ENCODE results near the gene RILPL1. TPM values are rescaled to one million over a fixed set of nuclear protein-coding genes. Genes with fewer than 3 reads are reported as not detected.
"Not testable (repeated sequence)": the region's sequence is repeated elsewhere in the genome, so short reads cannot be mapped to it uniquely, and the experiment has no call there.

The RILPL1 gene
- total RNA-seq, 4 donors from 2014 or later, result 10.8 to 46.1 (median 24.3) TPM

GRCh38 chr12:123573870-123574269 lies 40.4 kb upstream of the RILPL1 start:
- Histone ChIP-seq H3K4me1 (no peaks in the 10 kb centered on the region), H3K27me3 (no peaks in the 10 kb centered on the region), H3K27ac (no peak overlapping the region), H3K4me3 (no peak overlapping the region), H3K36me3 (no peaks in the 10 kb centered on the region), H3K9me3 (no peaks in the 10 kb centered on the region)
- TF ChIP-seq CTCF (IDR thresholded peaks at IDR 0.05) (no peak), POLR2A (IDR thresholded peaks at IDR 0.05) (no peak), EP300 (IDR thresholded peaks at IDR 0.05) (no peak), POLR2AphosphoS5 (IDR thresholded peaks at IDR 0.05) (no peak)
- no peak for ATAC-seq
- 21 to 29% methylated on average over 3 to 4 of the region's 4 CpGs for WGBS, 2 donors (ENCODE audit: low coverage in 1 of 2)

- no peak for ATAC-seq
- WGBS, 2 donors (ENCODE audit: low coverage in 1 of 2), result 30 to 72% methylated on average over 2 of the region's 2 CpGs
- no peaks in the 10 kb centered on the region for H3K27me3 ChIP-seq
- H3K9me3 ChIP-seq, result no peaks in the 10 kb centered on the region
- no peak overlapping the region for H3K27ac ChIP-seq
- no peaks in the 10 kb centered on the region for H3K4me1 ChIP-seq
- TF ChIP-seq CTCF (IDR thresholded peaks at IDR 0.05) (no peak), POLR2A (IDR thresholded peaks at IDR 0.05) (no peak), POLR2AphosphoS5 (IDR thresholded peaks at IDR 0.05) (no peak), EP300 (IDR thresholded peaks at IDR 0.05) (no peak)
- H3K4me3 ChIP-seq, result no peak overlapping the region
- no peaks in the 10 kb centered on the region for H3K36me3 ChIP-seq
These were observed 38.9 kb upstream of the RILPL1 start for GRCh38 chr12:123572391-123572790.

DNA sequence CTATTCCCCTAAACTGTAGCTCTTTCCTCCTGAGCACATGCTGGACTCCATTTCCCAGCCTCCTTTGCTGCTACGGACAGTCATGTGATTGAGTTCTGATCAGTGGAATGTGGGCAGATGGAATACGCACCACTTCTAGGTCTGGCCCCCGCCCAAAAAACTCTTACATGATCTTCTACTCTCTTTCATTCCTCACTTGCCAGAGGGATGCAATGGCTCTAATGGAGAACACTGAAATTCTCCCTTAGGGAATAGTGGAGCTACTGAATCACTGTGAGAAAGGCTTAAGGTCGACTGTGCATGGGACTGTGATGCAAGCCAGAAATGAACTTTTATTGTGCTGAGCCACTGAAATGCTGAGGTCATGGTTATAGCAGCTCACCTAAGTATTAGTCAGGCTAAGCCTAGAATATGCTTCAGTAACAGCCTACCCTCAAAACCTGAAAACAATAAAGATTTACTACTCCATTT lies 37.9 kb upstream of the RILPL1 start:
- Histone ChIP-seq H3K27ac (peak overlapping the region in 1 of 4 donors; percentile 47), H3K4me1 (no peaks in the 10 kb centered on the region), H3K9me3 (no peaks in the 10 kb centered on the region), H3K27me3 (no peaks in the 10 kb centered on the region), H3K36me3 (no peaks in the 10 kb centered on the region), H3K4me3 (no peak overlapping the region)
- 8 to 36% methylated on average over 2 to 3 of the region's 4 CpGs for WGBS, 2 donors (ENCODE audit: low coverage in 1 of 2)
- TF ChIP-seq EP300 (IDR thresholded peaks at IDR 0.05), result no peak
- ATAC-seq, result peak; percentile 93

DNA sequence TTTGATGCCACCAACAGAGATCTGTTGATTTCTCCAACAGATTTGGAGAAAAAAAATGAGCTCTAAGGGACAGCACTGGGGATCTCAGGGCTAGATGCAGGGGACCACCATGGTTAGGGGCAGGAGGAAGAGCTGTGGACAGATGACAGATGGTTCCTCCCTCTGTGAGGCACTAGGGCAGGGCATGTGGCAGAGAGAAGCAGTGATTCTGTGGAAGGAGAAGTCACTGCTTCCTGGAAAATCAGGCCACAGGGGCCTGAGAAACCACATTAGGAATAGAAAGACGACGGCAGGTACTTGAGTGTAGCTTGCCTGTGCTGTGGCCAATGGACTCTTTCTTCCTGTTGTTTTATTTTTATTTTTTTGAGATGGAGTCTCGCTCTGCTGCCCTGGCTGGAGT lies 25.9 kb upstream of the RILPL1 start:
- H3K27ac ChIP-seq, result no peak overlapping the region
- 62 to 88% methylated on average over 3 of the region's 3 CpGs for WGBS, 2 donors (ENCODE audit: low coverage in 1 of 2)

GRCh38 chr12:123558487-123558886 lies 25.0 kb upstream of the RILPL1 start:
- 90% methylated on average over 2 of the region's 14 CpGs; no CpG with 5 or more reads in 1 of the 2 donors for WGBS, 2 donors (ENCODE audit: low coverage in 1 of 2)
- not testable (repeated sequence) for H3K4me1 ChIP-seq, H3K36me3 ChIP-seq, H3K27ac ChIP-seq, ATAC-seq, H3K4me3 ChIP-seq, H3K9me3 ChIP-seq, H3K27me3 ChIP-seq

More for the DNA sequence above, 25.9 kb upstream of the RILPL1 start:
- Histone ChIP-seq H3K27me3 (no peaks in the 10 kb centered on the region), H3K4me1 (no peaks in the 10 kb centered on the region), H3K4me3 (no peak overlapping the region), H3K36me3 (no peaks in the 10 kb centered on the region), H3K9me3 (no peaks in the 10 kb centered on the region)
- TF ChIP-seq POLR2AphosphoS5 (IDR thresholded peaks at IDR 0.05) (no peak), CTCF (IDR thresholded peaks at IDR 0.05) (no peak), POLR2A (IDR thresholded peaks at IDR 0.05) (no peak), EP300 (IDR thresholded peaks at IDR 0.05) (no peak)
- ATAC-seq, result no peak

GRCh38 chr12:123554843-123555242 lies 21.3 kb upstream of the RILPL1 start:
- not testable (repeated sequence) for H3K4me1 ChIP-seq, H3K36me3 ChIP-seq, H3K27me3 ChIP-seq, H3K4me3 ChIP-seq, H3K27ac ChIP-seq, ATAC-seq, H3K9me3 ChIP-seq
- 74 to 86% methylated on average over 4 to 5 of the region's 5 CpGs for WGBS, 2 donors (ENCODE audit: low coverage in 1 of 2)

DNA sequence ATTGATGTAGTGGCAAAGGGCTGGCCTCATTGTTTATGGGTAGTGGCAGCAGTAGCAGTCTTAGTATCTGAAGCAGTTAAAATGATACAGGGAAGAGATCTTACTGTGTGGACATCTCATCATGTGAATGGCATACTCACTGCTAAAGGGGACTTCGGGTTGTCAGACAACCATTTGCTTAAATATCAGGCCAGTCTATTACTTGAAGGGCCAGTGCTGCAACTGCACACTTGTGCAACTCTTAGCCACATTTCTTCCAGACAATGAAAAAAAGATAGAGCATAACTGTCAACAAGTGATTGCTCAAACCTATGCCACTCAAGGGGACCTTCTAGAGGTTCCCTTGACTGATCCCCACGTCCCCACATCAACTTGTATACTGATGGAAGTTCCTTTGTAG lies 20.6 kb upstream of the RILPL1 start:
- H3K27me3 ChIP-seq, H3K9me3 ChIP-seq, H3K36me3 ChIP-seq, H3K4me3 ChIP-seq, H3K27ac ChIP-seq, ATAC-seq, H3K4me1 ChIP-seq: not testable (repeated sequence)
- 43 to 78% methylated on average over 1 to 2 of the region's 2 CpGs for WGBS, 2 donors (ENCODE audit: low coverage in 1 of 2)

Data from gastroesophageal sphincter (tissue), 4 donors.